Activated CD4-positive, alpha-beta T cell treated with anti-CD3 and anti-CD28 coated beads, Interleukin-2, amount 50 U/mL, for 48 hours (primary cell): ENCODE results near the gene DTWD1.
"Not testable (repeated sequence)": the region's sequence is repeated elsewhere in the genome, so short reads cannot be mapped to it uniquely, and the experiment has no call there.

ENCODE experiments used
- DNase-seq, 2 experiments: peaks; one replicate each; pipeline ENCODE4 v3.0.0-alpha.2; 2020

Gene DTWD1, protein sequence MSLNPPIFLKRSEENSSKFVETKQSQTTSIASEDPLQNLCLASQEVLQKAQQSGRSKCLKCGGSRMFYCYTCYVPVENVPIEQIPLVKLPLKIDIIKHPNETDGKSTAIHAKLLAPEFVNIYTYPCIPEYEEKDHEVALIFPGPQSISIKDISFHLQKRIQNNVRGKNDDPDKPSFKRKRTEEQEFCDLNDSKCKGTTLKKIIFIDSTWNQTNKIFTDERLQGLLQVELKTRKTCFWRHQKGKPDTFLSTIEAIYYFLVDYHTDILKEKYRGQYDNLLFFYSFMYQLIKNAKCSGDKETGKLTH

DNA sequence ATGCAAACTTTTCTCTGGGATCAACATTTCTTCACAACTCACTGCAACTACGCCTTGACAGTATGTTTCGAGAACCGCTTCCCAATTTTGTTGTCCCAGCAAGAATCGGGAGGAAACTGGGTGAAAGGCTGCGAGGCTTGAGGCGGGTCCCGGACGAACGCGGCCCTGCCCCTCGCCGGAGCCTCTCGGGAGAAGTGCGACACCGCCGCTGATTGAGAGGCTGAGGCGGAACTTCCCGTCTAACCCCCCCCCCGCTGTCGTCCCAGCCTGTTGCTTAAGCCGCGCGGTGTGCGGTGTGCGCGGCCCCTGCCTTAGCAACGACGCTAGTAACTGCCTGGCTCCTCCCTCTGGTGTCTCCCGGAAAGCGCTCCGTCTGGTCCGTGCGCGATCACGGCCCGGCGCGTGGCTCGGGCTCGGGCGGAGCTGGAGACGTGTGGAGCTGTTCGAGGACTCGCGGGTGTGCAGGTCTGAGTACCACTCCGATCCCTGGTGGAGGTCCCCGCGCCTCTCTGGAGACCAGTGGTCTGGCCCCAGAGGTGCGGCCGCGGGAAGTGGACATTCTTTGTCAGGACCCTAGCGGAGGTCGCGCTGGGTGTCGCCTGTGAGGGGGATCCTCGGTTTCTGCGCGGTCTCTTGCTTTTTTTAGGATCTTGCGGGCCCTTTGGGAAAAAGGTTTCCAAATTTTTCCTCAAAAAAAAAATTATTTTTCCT, at the start of gene DTWD1, which contains the start of gene FAM227B:
Gene DTWD1, plus strand, starts transcription at position 391 of the 711 bp plus-strand sequence. CDS start 4,120 bp downstream, outside the sequence.
Gene FAM227B, minus strand, starts transcription at position 161 of the 711 bp plus-strand sequence. CDS start 5,647 bp downstream, outside the sequence.
- peak; percentile 90 for DNase-seq

DNA sequence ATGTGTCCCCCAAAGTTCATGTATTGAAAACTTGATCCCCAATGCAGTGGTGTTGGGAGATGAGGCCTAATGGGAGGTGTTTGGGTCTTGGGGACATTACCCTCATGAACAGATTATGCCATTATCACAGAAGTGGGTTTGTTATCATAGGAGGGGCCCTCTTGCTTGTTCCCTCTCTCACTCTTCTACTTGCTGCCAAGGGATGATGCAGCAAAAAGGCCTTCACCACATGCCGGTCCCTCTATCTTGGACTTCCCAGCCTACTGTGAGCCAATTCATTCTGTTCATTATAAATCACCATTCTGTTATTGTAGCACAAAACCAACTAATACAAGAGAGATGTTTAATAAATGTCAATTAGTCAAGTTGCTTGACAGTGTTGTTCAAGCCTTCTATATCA, 47.4 kb upstream of the DTWD1 start:
- DNase-seq: no peak

DNA sequence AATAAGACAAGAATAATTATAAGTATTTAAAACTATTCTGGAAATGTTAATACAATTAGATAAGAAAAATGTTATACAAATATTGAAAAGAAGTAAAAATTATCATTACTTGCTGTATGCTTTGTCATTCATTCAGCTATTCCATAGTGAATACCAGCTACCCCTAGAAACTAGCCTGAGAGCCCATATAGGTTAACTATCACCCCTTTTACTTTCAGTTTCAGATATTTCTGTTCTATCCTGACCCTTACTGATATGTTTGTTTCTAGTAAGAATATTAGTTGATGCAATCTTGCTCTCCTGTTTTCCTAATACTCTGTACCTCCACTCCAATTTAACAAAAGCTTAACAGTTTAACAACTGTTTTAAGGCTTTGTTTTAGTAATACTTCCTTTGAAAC, 31.8 kb upstream of the DTWD1 start:
- DNase-seq: no peak

DNA sequence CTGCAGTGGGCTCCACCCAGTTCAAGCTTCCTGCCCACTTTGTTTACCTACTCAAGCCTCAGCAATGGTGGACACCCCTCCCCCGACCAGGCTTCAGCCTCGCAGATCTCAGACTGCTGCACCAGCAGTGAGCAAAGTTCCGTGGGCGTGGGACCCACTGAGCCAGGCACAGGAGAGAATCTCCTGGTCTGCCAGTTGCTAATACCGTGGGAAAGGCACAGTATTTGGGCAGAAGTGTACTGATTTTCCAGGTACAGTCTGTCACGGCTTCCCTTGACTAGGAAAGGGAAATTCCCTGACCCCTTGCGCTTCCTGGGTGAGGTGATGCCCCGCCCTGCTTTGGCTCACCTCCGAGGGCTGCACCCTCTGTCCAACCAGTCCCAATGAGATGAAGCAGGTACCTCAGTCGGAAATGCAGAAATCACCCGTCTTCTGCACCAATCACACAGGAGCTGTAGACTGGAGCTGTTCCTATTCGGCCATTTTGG, 28.0 kb upstream of the DTWD1 start:
- DNase-seq: not testable (repeated sequence)

DNA sequence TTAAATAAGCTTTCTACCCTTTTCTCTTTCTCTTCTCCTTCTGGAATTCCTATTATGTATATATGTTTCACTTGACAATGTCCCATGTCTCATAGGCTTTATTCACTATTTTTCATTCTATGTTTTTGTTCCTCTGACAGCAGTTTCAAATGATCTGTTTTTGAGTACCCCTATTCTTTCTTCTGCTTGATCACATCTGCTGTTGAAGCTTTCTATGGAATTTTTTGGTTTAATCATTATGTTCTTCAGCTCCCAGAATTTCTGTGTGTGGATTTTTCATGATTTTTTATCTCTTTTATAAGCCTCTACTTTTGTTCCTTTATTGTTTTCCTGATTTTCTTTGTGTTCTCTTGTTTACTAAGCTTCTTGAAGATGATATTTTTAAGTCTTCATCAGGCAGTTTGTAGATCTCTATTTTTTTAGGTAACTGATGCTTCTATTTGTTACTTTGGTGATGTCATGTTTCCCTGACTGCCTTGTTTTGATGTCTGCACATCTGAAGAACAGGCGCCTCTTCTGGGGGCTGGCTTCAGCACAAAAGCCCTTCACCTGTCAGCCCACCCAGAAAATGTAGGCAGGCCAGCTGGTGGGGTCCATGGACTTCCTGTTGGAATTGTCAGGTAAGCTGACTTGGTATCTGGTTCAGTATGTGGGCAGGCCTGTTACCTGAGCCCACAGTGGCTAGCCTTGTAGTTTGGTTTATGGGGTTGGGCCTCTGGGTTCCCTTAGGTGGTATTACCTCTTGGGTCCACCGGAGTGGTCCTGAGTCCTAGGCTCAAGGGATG, 16.0 kb upstream of the DTWD1 start:
- DNase-seq: no peak

DNA sequence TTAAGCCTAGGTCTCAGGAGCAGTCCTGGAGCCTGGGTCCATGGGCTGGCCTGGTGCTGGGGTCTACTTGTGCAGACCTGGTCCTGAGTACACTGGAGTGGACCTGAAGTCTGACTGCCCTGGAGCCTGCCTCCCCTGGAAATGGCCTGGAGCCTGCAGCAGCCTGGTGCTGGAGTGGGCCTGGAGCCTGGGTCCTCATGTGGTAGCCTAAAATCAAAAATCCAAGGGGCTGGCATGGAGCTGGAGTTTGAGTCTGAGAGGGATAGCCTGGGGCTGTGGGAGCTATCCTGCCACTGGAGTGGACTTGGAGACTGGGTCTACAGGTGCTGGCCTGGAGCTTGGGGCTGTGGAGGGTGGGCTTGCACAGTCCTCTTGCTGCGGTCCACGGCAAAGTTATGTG, 15.3 kb upstream of the DTWD1 start:
- DNase-seq: no peak

DNA sequence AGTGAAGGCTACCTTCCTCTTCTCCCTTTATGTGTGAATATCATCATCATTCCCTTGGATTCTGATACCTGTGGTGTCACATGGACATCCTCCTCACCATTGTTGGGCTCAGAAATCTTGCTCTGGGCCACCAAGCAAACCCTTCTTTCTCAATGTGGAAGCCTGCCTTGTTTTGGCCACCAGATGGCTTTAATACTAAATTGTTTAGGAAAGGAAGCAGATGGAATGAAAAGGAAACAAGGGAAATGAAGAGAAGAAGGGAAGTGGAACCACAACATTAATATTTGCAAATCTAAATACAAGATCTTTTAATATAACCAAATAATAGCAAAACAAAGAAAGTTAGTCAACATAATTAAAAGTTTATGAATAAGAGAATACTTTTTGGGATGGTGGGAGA, 14.3 kb upstream of the DTWD1 start:
- no peak for DNase-seq

DNA sequence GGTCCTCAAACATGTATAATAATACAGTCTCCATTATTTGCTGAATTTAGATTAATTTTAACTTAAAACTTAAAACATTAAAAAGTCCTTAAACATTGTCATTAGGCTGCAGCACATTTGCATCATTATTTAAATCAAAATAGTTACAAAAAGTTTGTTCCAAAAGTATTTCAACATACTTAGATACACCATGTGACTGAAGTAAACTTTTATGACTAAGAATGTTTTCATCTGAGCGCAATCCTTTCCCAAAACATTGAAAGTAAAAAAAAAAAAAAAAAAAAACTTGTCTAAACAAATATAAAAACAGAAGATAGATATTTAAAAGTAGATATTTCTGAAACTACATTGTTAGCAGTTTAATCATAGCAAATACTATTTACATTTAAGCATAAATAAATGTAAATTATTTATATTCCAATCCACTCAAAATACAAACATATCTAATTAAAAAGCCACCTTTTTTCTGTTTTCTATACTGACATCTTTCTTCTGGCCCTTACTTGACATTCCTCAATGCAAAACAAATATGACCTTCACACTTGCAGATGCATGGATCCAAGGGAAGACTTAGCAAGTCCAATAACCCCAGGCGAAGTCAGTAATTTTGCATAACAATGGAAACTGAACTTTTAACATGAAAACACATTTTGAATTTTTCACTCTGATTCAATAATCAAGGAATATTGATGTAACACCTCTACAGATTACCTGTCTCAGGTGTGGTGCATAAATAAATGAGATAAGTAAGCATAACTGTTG, 10.5 kb upstream of the DTWD1 start:
- no peak for DNase-seq

DNA sequence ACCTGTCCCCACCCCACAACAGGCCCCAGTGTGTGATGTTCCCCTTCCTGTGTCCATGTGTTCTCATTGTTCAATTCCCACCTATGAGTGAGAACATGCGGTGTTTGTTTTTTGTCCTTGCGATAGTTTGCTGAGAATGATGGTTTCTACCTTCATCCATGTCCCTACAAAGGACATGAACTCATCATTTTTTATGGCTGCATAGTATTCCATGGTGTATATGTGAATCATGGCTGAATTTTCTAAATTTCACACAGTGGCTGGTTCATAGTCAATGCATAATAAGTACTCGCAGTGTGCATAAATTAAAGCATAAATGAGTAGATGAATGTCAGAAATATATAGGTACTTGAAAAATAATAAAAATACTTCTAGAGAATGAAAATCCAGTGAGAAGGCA, 8.6 kb upstream of the DTWD1 start:
- not testable (repeated sequence) for DNase-seq

DNA sequence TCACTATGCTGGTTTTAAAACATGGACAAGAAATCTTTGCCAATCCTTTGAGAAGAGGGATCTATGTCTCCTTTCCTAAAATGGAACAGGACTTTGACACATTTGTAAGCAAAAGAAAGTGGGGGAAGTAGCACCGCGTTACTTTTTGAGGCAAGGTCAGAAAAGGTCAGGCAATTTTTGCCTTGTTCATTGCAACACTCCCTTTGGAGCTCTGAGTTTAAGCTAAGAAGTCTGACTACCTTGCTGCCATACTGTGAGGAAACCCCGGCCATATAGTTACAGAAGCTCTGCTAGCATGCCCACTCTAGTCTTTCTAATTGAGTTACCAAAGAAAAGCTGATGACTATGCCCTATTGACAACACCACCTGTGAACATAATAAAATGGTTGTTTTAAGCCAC, 1.6 kb upstream of the DTWD1 start:
- no peak for DNase-seq

DNA sequence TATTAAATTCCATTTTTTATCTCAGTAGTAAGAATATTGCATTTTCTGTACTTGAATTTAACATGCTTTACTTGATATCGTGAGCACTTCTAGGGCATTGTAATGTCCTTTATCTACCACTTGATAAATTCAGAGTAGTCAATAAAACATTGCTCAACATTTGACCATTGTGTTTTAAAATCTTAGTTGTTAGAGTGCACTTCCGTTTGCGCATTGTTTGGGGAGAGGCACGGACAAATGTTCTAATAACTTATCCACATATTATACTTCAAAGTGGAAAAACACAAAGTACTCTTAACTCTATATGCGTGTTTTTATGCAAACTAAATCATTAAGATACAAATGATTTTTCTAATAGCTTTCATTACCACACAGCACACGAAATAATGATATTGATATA, 649 bp upstream of the DTWD1 start:
- DNase-seq: no peak

DNA sequence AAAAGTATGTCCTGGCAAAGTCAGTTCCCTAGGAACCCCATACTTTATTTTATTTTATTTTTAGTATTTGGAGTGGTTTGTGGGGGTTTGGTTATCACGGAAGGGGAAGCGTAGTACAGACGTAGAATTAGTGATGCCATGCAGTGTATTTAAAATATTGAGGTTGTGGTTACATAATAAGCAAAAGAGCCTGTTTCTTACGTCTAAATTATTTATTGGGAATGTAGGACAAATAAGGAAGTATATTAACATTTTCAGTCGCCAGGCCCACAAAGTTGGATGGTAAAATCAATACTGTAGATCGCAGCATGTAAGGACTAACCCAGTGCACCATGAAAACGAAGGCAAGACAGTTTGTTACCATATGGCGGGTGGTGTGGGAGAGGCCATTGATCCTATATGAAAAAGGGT, 558 bp downstream of the DTWD1 start:
- DNase-seq: no peak

DNA sequence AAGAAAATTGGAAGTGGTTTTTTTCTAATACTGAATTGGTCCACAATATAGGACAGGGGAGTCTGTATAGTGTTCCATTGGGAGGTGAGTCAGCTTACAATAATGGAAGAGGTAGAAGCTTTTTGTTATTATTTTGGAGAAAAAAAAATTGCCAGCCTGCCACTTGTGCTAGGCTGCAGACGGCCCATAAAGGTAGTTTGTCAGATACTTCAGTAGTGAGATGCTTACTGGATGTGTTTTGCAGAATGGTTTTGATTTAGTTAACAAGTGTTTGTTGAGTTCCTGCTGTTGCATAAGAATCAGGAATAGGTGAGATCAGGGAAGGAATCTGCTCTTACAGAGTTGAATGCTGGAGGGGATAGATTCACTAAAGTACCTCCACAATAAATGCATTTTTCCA, 1.0 kb downstream of the DTWD1 start:
- DNase-seq: no peak

DNA sequence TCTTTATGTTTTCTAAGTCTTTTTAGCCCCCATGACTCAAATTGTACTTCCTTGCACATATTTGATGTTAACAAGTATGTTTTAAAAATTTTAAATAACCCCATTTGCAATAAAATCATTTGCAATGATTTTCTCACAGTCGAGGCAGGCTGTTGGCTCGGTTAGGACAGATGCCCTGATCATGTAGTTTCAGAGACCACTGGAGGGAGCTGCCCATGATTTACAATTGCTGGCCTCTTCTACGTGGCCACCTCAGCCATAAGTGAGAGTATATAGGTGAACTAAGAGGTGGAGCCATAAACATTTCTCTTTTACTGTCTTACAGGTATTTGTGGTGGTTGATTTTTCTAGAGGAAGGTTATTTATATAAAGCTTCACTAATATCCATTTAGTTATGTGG, 1.7 kb downstream of the DTWD1 start:
- DNase-seq: no peak

DNA sequence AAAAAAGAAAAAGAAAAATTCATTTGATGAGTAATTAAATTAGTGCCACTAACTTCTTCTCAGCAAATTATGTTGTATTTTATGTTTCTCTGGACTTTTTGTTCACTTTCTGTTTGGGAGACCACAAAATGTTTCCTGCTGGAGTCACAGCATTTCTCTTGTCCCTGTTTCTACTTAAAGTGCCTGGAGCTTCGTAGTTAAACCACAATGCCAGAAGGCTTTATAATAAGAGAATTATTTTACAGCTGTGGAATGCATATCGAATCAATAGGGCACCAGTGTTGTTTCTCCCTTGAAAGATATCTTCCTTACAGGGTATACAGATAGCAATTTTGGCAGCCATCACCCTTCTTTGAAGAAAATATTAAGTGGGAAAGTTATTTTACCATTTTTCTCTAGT, 3.2 kb downstream of the DTWD1 start:
- no peak for DNase-seq

DNA sequence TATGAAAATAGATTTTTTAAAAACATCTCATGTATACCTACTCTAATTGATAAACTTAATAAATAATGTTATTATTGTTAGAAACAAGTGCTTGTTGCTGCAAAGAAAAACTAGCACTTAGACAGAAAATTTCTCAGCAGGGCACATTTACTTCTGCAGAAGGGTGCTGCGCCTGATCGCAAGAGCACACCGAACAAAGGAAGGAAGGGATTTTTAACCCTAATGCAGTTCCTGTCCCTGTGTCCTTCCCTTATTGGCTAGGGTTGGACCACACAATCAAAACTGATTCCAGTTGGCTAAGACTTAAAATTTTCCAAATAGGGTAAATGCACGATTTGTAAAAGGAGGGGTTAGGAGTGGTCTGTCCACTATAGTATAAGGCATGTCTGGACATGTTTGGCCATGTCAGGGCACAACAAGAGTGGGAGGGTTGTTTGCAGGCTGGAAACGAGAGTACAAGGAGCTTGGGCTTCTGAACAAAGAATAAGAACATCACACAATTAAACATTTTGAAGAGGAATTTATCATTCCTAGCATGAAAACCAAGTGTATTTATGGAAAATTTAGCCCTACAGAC, 4.7 kb downstream of the DTWD1 start:
- DNase-seq: no peak

DNA sequence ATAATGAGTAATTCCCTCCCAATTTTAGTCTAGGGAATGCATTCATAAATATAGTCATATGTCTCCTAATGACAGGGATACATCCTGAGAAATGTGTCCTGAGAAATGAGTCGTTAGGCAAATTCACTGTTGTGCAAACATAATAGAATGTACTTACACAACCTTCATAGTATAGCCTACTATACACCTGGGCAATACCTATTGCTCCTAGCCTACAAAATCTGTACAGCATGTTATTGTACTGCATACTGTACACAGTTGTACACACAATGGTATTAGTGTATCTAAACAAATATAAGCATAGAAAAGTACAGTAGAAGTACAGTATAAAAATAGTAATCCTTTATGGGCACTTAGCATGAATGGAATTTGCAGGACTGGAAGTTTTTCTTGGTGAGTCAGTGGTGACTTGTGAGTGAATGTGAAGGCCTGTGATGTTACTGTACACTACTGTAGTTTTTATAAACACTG, 6.6 kb downstream of the DTWD1 start:
- DNase-seq: no peak

DNA sequence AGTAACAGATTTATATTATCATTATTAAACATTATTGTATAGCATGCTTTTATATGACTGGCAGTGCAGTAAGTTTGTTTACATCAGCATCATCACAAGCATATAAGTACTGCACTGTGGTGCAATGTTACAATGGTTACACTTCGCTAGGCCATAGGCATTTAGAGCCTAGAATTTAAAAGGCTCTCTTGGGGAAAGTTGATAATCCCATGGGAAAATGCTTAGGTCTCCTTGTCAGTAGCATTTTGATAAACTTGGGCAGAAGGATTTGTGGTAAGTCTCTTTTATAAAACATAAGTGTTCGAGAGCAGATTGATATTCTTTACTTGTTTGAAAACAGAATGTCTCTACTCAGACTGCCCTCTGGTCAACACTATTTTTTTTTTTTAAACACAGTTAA, 7.5 kb downstream of the DTWD1 start:
- DNase-seq: no peak

DNA sequence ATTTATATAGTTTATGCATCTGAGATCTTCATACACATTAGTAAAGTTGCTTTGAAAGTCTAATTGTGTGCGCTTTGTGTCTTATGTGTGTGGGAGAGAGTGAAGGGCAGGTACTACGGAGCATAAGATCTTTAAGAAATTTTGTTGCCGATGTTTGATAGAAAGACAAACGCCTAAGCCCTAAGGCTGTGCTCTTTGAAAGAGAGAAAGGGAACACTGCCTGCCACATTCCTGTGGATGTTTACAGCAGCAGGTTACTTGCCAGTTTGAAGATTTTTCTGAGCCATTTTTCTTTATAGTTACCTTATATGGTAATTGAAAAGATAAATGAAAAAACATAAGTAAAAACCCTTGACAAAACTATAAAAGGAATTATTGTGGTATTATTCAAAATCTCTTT, 17.0 kb downstream of the DTWD1 start:
- no peak for DNase-seq

DNA sequence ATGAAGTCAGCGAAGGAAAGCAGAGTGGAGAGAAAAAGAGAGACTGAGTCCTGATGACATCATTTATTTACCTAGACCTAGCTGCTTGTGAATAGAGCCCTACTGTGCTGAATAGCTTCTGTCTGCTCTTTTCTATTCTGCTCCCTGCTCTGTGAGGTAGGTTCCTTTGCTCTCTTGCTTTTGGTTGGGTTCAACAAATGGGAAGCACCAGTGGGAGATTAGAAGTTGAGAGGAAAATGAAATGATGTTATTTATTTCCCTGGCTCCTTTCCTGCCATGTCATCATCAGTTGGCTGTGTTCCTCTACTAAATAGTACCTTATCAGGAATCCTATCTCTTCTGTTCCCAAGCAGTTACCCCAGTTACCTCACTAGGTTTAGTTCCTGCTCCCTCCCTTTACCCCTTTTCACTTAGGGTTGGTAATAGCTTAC, 23.5 kb downstream of the DTWD1 start:
- DNase-seq: no peak

DNA sequence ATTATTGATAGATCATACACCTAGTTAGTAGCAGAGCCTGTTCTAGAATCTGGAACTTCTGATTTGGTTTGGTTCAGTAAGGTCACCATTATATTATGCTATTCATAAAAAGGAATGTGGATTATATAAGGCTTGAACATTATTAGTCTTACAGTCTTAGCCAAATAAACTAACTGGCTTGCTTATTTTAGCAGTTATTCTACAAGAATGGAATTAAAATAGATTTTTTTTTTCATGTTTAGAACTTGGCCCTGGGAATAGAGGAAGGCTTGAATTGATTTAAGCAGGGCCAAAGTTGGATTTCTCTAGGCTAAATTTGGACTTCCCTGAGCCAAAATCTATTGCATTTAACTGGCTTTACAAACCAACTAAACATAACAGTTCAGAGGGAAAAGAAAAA, 24.4 kb downstream of the DTWD1 start:
- no peak for DNase-seq

DNA sequence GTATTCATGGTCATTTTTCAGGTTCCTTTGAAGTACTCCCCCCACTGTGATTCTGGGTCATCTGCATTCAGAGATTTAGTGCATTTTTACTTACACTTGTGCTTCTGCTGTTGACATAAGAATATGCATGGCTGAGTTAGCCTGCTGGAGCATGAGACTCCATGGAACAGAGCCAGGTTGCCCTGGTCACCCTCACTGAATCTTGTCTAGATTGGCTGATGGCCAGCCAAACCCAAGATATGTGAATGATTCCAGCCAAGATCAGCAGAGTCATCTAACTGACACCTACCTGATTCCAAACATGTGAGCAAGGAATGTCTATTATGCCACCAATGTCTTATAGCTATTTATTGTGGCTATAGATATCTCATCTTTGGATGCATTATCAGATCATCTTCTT, 25.1 kb downstream of the DTWD1 start:
- no peak for DNase-seq
